Lung (tissue), 12 donors: ENCODE measurements around the gene MCF2L2. TPM values are rescaled to one million over a fixed set of nuclear protein-coding genes. Genes with fewer than 3 reads are reported as not detected.

Source experiments
- ATAC-seq: fragments of 200-7000 bp; cut with Tn5 transposase; one replicate; pipeline ENCODE4 v1.9.1; 2020; ENCODE audit warnings: moderate number of reproducible peaks; ENCODE audit not compliant: insufficient read depth, low FRiP score
- DNase-seq, 3 donors: peaks; one replicate each; pipeline ENCODE4 v3.0.0-alpha.2; 2013 to 2017
- H3K27ac ChIP-seq, 2 donors: one replicate each; pipeline ENCODE4 v1.5.1; 2013; ENCODE audit warnings: mild to moderate bottlenecking in 2 of 2, moderate library complexity in 2 of 2, control low read depth in 1 of 2, inconsistent platforms in 1 of 2, low read depth in 1 of 2, low read length in 1 of 2
- H3K27me3 ChIP-seq, 3 donors: one replicate each; pipeline ENCODE4 v1.5.1; 2013; ENCODE audit warnings: low read length in 2 of 3; ENCODE audit not compliant: control insufficient read depth in 3 of 3, insufficient read depth in 3 of 3
- H3K36me3 ChIP-seq, 4 donors: one replicate each; pipeline ENCODE4 v1.5.1; 2013; ENCODE audit warnings: low read length in 4 of 4, mild to moderate bottlenecking in 1 of 4, moderate library complexity in 1 of 4; ENCODE audit not compliant: control insufficient read depth in 4 of 4, insufficient read depth in 4 of 4
- H3K4me1 ChIP-seq, 5 donors: one replicate each; pipeline ENCODE4 v1.5.1; 2013; ENCODE audit warnings: low read length in 5 of 5, mild to moderate bottlenecking in 2 of 5, moderate library complexity in 1 of 5; ENCODE audit not compliant: control insufficient read depth in 5 of 5, insufficient read depth in 5 of 5
- H3K4me3 ChIP-seq: one replicate; pipeline ENCODE4 v1.5.1; 2013; ENCODE audit warnings: mild to moderate bottlenecking, control low read depth, moderate library complexity
- H3K9ac ChIP-seq, 2 donors: one replicate each; pipeline ENCODE4 v1.5.1; 2013; ENCODE audit warnings: low read length in 2 of 2, control low read depth in 1 of 2; ENCODE audit not compliant: insufficient read depth in 1 of 2
- H3K9me3 ChIP-seq, 4 donors: one replicate each; pipeline ENCODE4 v1.5.1; 2013; ENCODE audit warnings: low read length in 3 of 4, mild to moderate bottlenecking in 1 of 4, moderate library complexity in 1 of 4; ENCODE audit not compliant: control insufficient read depth in 4 of 4, insufficient read depth in 3 of 4
- WGBS, 2 donors: extraction: QIAGEN DNeasy Blood & Tissue Kit; methylation state at CpG; one replicate each; pipeline ENCODE4 v1.1.7; 2013; 5-methylcytosine and 5-hydroxymethylcytosine counted together
- polyA plus RNA-seq, 2 donors: library from polyadenylated mRNA; stranded (reverse); fragments of 200-250 nt; gene quantifications; one replicate each; pipeline ENCODE4 v1.2.1, GENCODE V29; 2013
- total RNA-seq, 2 donors: library from RNA; depleted of rRNA in 1 of 2; stranded (reverse); fragments of >200 nt in 1 of 2; gene quantifications; one replicate each; pipeline ENCODE4 v1.2.1, GENCODE V29; 2014 to 2021
- TF ChIP-seq, protein P1 (sequence below): IDR thresholded peaks from 2 replicates; pipeline ENCODE4 v1.5.1; 2012; ENCODE audit warnings: mild to moderate bottlenecking; ENCODE audit errors: control extremely low read depth, extremely low read depth
- donor health status: control.
- donor health status: control.
- donor health status: Bipolar disorder and iron deficiency.
- donor health status: healthy.
- donor health status: DM: yes; HTN: yes; CAD: no.

The MCF2L2 gene
- total and polyA plus RNA-seq, 4 donors, result 0.26 to 1.7 (median 1.0) TPM

- no peak overlapping the region for H3K4me3 ChIP-seq
- H3K4me1 ChIP-seq, result peaks cover 2 to 21% (median 5%) of the 10 kb centered on the region in 5 donors
- peak overlapping the region; percentile 76 to 92 for H3K9ac ChIP-seq
- no peaks in the 10 kb centered on the region for H3K27me3 ChIP-seq
- DNase-seq (no peak), ATAC-seq (no peak)
- peak overlapping the region in 1 of 2 donors; percentile 74 for H3K27ac ChIP-seq
- peaks cover 0 to 2% (median under 1%) of the 10 kb centered on the region in 4 donors for H3K9me3 ChIP-seq
- TF ChIP-seq, protein P1, sequence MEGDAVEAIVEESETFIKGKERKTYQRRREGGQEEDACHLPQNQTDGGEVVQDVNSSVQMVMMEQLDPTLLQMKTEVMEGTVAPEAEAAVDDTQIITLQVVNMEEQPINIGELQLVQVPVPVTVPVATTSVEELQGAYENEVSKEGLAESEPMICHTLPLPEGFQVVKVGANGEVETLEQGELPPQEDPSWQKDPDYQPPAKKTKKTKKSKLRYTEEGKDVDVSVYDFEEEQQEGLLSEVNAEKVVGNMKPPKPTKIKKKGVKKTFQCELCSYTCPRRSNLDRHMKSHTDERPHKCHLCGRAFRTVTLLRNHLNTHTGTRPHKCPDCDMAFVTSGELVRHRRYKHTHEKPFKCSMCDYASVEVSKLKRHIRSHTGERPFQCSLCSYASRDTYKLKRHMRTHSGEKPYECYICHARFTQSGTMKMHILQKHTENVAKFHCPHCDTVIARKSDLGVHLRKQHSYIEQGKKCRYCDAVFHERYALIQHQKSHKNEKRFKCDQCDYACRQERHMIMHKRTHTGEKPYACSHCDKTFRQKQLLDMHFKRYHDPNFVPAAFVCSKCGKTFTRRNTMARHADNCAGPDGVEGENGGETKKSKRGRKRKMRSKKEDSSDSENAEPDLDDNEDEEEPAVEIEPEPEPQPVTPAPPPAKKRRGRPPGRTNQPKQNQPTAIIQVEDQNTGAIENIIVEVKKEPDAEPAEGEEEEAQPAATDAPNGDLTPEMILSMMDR, result no peak
- 60 to 74% methylated on average over 3 of the region's 3 CpGs for WGBS, 2 donors
- H3K36me3 ChIP-seq, result peaks cover 0 to 5% (median 3%) of the 10 kb centered on the region in 4 donors
Observed at GRCh38 chr3:183448369-183449128, 20.1 kb upstream of the MCF2L2 start.

DNA sequence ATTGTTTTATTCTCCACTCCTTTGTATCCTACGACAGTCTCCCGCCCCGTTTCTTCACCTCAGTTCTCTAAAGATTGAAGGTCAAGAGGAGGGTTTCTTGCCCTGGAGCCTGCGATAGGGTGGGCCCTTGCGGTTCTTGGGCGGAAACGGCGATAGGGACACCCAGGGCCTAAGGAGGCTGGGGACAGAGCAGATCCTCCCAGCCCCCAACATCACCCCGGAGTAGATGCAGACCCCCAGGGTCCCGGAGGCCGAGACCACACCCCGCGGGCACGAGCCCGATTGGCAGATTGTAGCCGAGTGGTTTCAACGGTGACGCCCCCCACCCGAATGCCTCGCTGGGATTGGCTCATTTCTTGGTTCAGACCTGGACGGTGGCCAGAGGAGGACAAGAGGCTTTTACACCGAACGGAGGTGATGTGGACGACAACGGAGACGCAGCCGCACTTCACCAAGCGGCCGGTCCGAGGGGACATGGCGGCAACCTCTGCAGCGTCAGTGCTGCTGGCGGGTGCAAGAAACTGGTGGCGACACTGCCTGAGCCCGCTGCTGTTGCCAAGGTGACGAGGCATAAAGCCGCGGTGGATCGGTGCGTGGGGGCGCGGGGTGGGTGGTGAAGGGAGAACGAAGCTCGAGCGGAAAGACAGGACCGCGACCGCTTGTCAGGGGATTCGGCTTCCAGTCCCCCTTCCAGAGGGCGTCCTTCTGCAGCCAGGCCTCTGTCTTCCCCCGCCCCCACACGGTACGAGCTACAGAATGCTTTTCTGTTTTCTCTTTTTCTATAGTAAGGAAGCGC lies 19.0 kb upstream of the MCF2L2 start:
- peak overlapping the region; percentile 82 to 84 for H3K27ac ChIP-seq
- ATAC-seq, result peak; percentile 81
- TF ChIP-seq, protein P1, result no peak
- peak; percentile 92 to 93 (median 92) for DNase-seq
- H3K4me1 ChIP-seq, result peaks cover 2 to 21% (median 5%) of the 10 kb centered on the region in 5 donors
- H3K9ac ChIP-seq, result peak overlapping the region; percentile 76 to 92
- 1% methylated on average over 52 to 54 of the region's 54 CpGs for WGBS, 2 donors
- peaks cover 0 to 4% (median 1%) of the 10 kb centered on the region in 4 donors for H3K9me3 ChIP-seq
- peak overlapping the region; percentile 80 for H3K4me3 ChIP-seq
- peaks cover 0 to 4% (median 2%) of the 10 kb centered on the region in 4 donors for H3K36me3 ChIP-seq
- H3K27me3 ChIP-seq, result no peaks in the 10 kb centered on the region

DNA sequence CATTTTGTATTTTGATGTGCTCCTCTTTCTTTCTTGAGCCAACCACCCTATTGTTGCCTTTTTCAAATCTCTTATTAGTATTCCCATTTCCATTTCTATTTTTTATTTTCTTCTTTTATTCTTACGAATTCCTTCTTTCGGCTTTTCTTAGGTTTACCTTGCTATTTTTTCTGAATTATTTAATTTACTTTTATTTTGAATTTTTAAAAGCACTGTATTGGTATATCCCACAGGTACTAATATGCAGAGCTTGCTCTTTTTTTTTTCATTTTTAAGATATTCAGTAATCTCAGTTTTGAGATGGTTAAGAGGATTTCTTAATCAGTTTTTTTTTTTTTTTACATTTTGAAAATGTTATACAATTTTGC lies 18.4 kb upstream of the MCF2L2 start:
- Histone ChIP-seq H3K36me3 (peaks cover 0 to 4% (median 0%) of the 10 kb centered on the region in 4 donors), H3K4me1 (peaks cover 2 to 21% (median 5%) of the 10 kb centered on the region in 5 donors), H3K27ac (peak overlapping the region in 1 of 2 donors; percentile 82), H3K9me3 (peaks cover 0 to 4% (median 1%) of the 10 kb centered on the region in 4 donors), H3K27me3 (no peaks in the 10 kb centered on the region), H3K4me3 (no peak overlapping the region), H3K9ac (peak overlapping the region; percentile 76 to 92)
- no peak for DNase-seq
- ATAC-seq, result no peak
- 96 to 99% methylated on average over 2 of the region's 2 CpGs for WGBS, 2 donors
- TF ChIP-seq, protein P1, result no peak
